RWPE1 (cell line): ENCODE data around the gene HABP4.

Experiments
- CTCF ChIA-PET: fragments of 350-600 bp; sonication (Branson Sonifier 250); formaldehyde crosslinking; extraction: SDS; loops from one replicate; lab custom pipeline; 2021; lab: Yijun Ruan, JAX
- POLR2A ChIA-PET: fragments of 400-600 bp; formaldehyde crosslinking; extraction: SDS; loops from one replicate; lab custom pipeline; 2020; ENCODE audit warnings: antibody characterized with exemption; ENCODE audit not compliant: low non-redundant PET; lab: Yijun Ruan, JAX
- DNase-seq: peaks from one replicate; pipeline ENCODE4 v3.0.0; 2012; ENCODE audit warnings: low spot score
- H3K27ac ChIP-seq: fragments of 450-650 bp; 2 replicates; pipeline ENCODE4 v1.5.1; 2017
- TF ChIP-seq, protein P1 (sequence below): fragments of 450-650 bp; conservative IDR thresholded peaks from 2 replicates; pipeline ENCODE4 v1.5.1; 2017; ENCODE audit warnings: low read depth, mild to moderate bottlenecking

Gene HABP4

DNA sequence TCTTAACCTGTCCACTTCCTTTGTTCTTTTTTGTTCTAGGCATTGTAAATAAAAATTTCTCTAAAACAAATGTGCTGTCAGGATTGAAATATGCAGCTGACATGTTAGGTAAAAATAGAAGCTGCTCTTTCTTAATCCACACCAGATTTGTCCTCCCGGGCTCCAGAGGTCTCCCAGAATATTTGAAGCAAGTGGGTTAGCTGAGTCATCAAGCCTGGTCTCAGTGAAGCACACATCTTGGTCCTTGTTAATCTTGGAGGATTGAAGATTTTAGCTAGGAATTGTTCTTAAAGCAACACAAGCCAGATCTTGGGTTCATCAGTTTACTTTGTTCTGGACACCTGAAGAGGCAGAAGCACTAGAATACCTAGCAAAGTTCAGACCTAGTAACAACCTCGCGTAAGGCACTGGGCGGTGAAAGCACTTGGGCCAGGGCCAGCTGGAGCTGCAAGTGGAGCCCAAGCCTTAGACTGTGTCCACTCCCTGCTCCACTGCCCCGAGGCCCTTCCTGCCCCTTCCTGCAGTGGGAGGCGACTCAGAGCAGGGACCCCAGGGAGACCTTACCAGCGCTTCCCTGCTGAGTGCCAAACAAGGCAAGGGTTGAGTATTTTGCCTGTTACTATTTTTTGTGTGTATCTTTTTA, 36.5 kb downstream of the HABP4 start:
- ChIA-PET POLR2A (no interaction called here), CTCF (interaction anchor here (0.6 kb wide), 1 partner anchor 11 kb away, joined by 3 read pairs; no protein-coding TSS in a partner anchor)
- TF ChIP-seq, protein P1, sequence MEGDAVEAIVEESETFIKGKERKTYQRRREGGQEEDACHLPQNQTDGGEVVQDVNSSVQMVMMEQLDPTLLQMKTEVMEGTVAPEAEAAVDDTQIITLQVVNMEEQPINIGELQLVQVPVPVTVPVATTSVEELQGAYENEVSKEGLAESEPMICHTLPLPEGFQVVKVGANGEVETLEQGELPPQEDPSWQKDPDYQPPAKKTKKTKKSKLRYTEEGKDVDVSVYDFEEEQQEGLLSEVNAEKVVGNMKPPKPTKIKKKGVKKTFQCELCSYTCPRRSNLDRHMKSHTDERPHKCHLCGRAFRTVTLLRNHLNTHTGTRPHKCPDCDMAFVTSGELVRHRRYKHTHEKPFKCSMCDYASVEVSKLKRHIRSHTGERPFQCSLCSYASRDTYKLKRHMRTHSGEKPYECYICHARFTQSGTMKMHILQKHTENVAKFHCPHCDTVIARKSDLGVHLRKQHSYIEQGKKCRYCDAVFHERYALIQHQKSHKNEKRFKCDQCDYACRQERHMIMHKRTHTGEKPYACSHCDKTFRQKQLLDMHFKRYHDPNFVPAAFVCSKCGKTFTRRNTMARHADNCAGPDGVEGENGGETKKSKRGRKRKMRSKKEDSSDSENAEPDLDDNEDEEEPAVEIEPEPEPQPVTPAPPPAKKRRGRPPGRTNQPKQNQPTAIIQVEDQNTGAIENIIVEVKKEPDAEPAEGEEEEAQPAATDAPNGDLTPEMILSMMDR, result no peak
- no peak overlapping the region for H3K27ac ChIP-seq
- DNase-seq, result no peak

DNA sequence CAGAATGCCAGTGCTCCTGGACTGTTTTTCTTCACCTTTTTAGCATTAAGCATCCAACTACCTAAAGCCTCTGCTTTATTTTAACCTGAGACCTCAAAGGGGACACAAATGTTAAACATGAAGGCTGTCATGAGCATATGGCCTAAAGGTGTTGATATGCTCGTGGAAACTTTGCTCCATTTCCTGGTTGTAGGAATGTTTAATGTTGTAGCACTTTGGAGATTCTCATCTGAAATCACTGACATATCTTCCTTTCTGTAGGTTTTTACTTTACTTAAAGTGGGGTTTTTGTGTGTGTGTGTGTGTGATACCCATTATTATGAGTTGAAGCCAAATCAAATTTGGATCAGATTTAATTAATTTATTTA, 37.0 kb downstream of the HABP4 start:
- CTCF ChIA-PET, result interaction anchor here (0.5 kb wide), 1 partner anchor 113 kb away, joined by 4 read pairs; no protein-coding TSS in a partner anchor
- H3K27ac ChIP-seq, result no peak overlapping the region
- TF ChIP-seq, protein P1, result no peak
- POLR2A ChIA-PET, result no interaction called here
- DNase-seq, result no peak

DNA sequence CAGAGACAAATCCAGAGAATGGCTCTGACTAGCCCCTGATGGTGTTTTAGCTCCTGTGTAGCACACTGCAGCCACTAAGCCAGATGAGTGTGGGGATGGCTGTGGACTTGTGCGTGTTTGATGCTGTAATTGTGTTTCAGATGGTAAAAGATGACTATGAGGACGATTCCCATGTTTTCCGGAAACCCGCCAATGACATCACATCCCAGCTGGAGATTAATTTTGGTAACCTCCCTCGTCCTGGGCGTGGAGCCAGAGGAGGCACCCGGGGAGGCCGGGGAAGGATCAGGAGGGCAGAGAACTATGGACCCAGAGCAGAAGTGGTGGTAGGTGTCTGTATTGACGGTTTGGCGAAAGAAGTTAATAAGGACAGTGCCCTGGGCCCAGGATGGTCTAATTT, 38.0 kb downstream of the HABP4 start:
- H3K27ac ChIP-seq, result no peak overlapping the region
- TF ChIP-seq, protein P1, result no peak
- POLR2A ChIA-PET, result no interaction called here
- no peak for DNase-seq
- CTCF ChIA-PET, result interaction anchor here (0.5 to 0.7 kb wide), 2 partner anchors 32 to 167 kb away, joined by 3 read pairs; no protein-coding TSS in a partner anchor

DNA sequence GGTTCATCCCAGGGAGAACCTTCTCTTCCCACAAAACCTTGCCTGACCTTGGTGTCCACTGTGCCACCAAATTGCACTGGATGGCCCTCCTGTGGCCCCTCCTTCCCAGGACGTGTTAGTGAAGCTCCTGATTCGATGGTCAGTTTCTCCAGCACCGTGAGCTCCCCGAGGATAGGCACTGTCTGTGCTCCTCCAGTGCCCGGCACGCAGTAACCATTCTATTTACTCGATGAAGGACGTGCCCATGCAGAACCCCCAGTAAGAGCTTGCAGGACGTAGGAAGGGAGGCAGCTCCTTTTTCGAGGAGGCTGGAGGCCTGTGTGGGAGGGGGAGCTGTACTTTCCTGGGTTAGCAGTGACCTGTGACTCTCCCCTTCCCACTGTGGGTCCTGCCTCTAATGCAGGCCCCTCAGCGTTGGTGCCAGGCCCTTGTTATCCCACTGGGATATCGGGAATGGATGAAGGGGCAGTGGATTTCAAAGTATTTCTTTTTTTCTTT, 39.6 kb downstream of the HABP4 start:
- POLR2A ChIA-PET, result no interaction called here
- DNase-seq, result no peak
- TF ChIP-seq, protein P1, result no peak
- CTCF ChIA-PET, result no interaction called here
- no peak overlapping the region for H3K27ac ChIP-seq

DNA sequence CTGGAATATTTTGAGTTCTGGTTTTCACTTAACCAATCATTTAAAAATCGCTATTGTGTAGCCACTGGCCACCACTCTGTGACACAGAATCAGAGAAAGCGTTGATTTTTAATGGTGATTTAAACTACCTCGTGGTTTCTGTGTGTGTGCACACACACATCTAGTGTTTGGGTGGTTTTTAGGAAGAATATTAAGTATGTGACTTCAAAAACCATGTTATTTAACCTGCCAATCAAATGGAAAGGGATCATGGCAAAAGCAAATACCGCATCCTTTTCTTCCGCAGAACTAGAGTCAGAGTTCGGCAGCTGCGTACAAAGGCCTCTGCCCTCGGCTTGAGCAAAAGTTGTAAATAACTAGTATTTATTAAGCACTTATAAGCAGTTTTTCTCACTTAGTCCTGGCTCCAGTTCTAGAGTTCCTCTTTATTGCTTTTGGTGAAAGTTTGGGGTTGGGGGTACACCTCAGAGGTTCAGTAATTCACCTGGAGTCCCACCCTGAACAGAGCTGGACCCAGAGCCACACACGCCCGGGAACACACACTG, 40.6 kb downstream of the HABP4 start:
- TF ChIP-seq, protein P1, result no peak
- no peak for DNase-seq
- ChIA-PET CTCF (no interaction called here), POLR2A (no interaction called here)
- no peak overlapping the region for H3K27ac ChIP-seq

DNA sequence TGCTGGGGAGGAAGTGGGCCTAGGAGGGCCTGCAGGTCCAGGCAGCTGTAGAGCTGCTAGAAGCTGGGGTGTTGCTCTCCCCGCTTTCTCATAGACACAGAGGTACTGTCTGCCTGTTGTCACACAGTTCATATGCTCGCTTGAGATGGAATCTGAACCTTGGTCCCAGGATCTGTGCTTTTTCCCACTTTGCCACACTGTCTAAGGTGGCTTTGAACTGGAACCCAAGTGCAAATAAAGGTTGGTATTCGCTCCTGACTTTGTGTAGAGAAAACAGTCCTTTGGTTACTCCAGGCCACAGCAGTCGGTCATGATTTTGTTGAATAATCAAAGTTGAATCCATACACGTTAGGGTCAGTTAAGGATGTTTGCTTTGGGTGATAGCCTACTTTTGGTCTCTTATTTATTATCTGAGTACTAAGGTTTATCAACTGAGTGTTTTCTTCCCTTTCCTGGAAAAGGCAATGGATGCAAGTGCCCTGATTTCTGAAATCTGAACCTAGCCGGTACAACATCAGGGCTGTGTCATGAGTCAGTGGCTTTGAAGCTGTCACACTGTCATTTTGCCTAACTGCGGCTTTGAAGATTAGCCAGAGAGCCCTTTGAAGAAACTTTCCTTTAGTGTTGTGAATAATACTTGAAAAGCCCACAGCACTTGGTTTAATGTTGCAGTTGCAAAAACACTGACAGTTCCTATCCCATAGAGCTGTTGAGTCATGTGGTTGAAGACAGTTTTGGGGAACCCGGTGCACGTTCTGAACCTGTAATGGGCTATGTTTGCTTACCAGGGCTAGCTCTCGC, 41.3 kb downstream of the HABP4 start:
- CTCF ChIA-PET, result interaction anchor here (0.5 to 0.7 kb wide), 2 partner anchors 13 to 23 kb away, joined by 4 to 7 read pairs; no protein-coding TSS in a partner anchor
- H3K27ac ChIP-seq, result no peak overlapping the region

More for the DNA sequence above, 41.3 kb downstream of the HABP4 start:
- POLR2A ChIA-PET, result no interaction called here
- DNase-seq, result no peak
- TF ChIP-seq, protein P1, result no peak
